Measurements from ENCODE around the gene RPN2. TPM values are rescaled to one million over a fixed set of nuclear protein-coding genes. Genes with fewer than 3 reads are reported as not detected.

RPN2 gene
- total and polyA plus RNA-seq, 9 of the 15 experiments (the other 6 are each of a cell fraction or from before 2014, with no cell fraction given), result 168 to 548 (median 325) TPM

- in situ Hi-C loops (cut with MboI) (no loop called here), intact Hi-C loops (cut with micrococcal nuclease) (no loop called here)
- FAIRE-seq, result no peak
- Histone ChIP-seq H3K79me2 (ENCODE audit: control insufficient read depth, insufficient read depth, low read length) (no peaks in the 10 kb centered on the region), H2AFZ (ENCODE audit: low read depth, low read length) (no peak overlapping the region), H4K20me1 (replicated peaks; ENCODE audit: control insufficient read depth, insufficient read depth, low read length) (no peaks in the 10 kb centered on the region), H3K9ac (ENCODE audit: insufficient read depth in 1 of 2, low read depth in 2 of 2, low read length in 2 of 2) (no peak overlapping the region), H3K9me3 (replicated peaks; ENCODE audit: control insufficient read depth, insufficient read depth, low read depth, low read length) (no peaks in the 10 kb centered on the region), H3K4me1 (replicated peaks in 1 of 2; ENCODE audit: control insufficient read depth in 2 of 2, insufficient read depth in 2 of 2, low read length in 2 of 2) (no peaks in the 10 kb centered on the region), H3K4me3 (no peak overlapping the region), H3K27ac (ENCODE audit: extremely low read depth, low read depth, low read length) (no peak overlapping the region), H3K27me3 (ENCODE audit: control insufficient read depth in 2 of 2, insufficient read depth in 2 of 2, low read length in 2 of 2) (no peaks in the 10 kb centered on the region), H3K9me1 (ENCODE audit: control insufficient read depth, insufficient read depth, low read length) (no peaks in the 10 kb centered on the region), H3K36me3 (ENCODE audit: control insufficient read depth, insufficient read depth, low read length) (peaks cover 82% of the 10 kb centered on the region), H3K4me2 (ENCODE audit: insufficient read depth, low read length) (no peak overlapping the region)
- ChIA-PET CTCF (ENCODE audit: low intra/inter-chr PET ratio) (no interaction called here), POLR2A (no interaction called here)
- TF ChIP-seq CCNT2 (IDR thresholded peaks at IDR 0.05; ENCODE audit: borderline replicate concordance, extremely low read depth, insufficient read length, low read depth, low read length) (no peak), TAF7 (tag; IDR thresholded peaks at IDR 0.05) (no peak), NUFIP1 (IDR thresholded peaks at IDR 0.05; ENCODE audit: partially characterized antibody) (no peak), E2F1 (CRISPR knock-in tag; IDR thresholded peaks at IDR 0.05) (no peak), CXXC5 (CRISPR knock-in tag; IDR thresholded peaks at IDR 0.05) (no peak), CUX1 (CRISPR knock-in tag; IDR thresholded peaks at IDR 0.05) (no peak), ZNF644 (tag; IDR thresholded peaks at IDR 0.05; ENCODE audit: low read depth) (no peak), CBFB (CRISPR knock-in tag; IDR thresholded peaks at IDR 0.05) (no peak), ZNF263 (CRISPR knock-in tag; IDR thresholded peaks at IDR 0.05; ENCODE audit: borderline replicate concordance) (no peak), HNRNPK (IDR thresholded peaks at IDR 0.05; ENCODE audit: low read depth, low read length, poor library complexity, severe bottlenecking) (no peak), POLR2AphosphoS2 (IDR thresholded peaks at IDR 0.05; ENCODE audit: low read length) (no peak)
- ATAC-seq, result no peak
- no TSS peak for BruUV-seq (replicated peaks)
- DNase-seq (ENCODE audit: extremely low read depth in 1 of 4, low spot score in 3 of 4), result no peak
- 97% methylated on average over 3 of the region's 3 CpGs for WGBS (ENCODE audit: insufficient coverage, low coverage, missing lambda C conversion rate)
Observed at GRCh38 chr20:37240337-37241067, 61.4 kb downstream of the RPN2 start.
